IMR-90 (cell line): ENCODE results near the gene CWC27. TPM values are rescaled to one million over a fixed set of nuclear protein-coding genes. Genes with fewer than 3 reads are reported as not detected.

Experiments used
- ATAC-seq: fragments of 200-7000 bp; cut with Tn5 transposase; 2 replicates; pipeline ENCODE4 v1.9.1; 2020; ENCODE audit warnings: low read depth, mild to moderate bottlenecking, moderate library complexity
- BruUV-seq: library from RNA; stranded (reverse); fragments of 400-500 nt; replicated peaks from 2 replicates; lab custom pipeline; 2021; lab: Mats Ljungman, UMichigan
- CTCF ChIA-PET: fragments of 300-600 bp; formaldehyde crosslinking; extraction: SDS; loops from one replicate; lab custom pipeline; 2021; ENCODE audit warnings: antibody characterized with exemption; lab: Yijun Ruan, JAX
- POLR2A ChIA-PET: fragments of 300-600 bp; sonication (Branson Sonifier 250); formaldehyde crosslinking; loops from one replicate; lab custom pipeline; 2022; ENCODE audit warnings: antibody characterized with exemption; ENCODE audit not compliant: unreplicated experiment; lab: Charles Lee
- DNase-seq: peaks from one replicate; pipeline ENCODE4 v3.0.0; 2013
- H2AFZ ChIP-seq: replicated peaks from 2 replicates; pipeline ENCODE3; 2013; ENCODE audit warnings: low read length, mild to moderate bottlenecking; ENCODE audit not compliant: poor library complexity
- H2AK5ac ChIP-seq: 2 replicates; pipeline ENCODE4 v1.6.1; 2013; ENCODE audit warnings: low read depth, low read length, inconsistent platforms
- H2AK9ac ChIP-seq: replicated peaks from 2 replicates; pipeline ENCODE3; 2013; ENCODE audit warnings: mild to moderate bottlenecking, low read depth, low read length, moderate library complexity; ENCODE audit not compliant: poor library complexity
- H2BK120ac ChIP-seq: 2 replicates; pipeline ENCODE4 v1.6.1; 2013; ENCODE audit warnings: low read depth, low read length, inconsistent platforms
- H2BK15ac ChIP-seq: 3 replicates; pipeline ENCODE4 v1.6.1; 2013; ENCODE audit warnings: low read depth, low read length, inconsistent platforms
- H2BK20ac ChIP-seq: 2 replicates; pipeline ENCODE4 v1.6.1; 2013; ENCODE audit warnings: low read depth, mild to moderate bottlenecking, inconsistent platforms, low read length, moderate library complexity
- H2BK5ac ChIP-seq: 2 replicates; pipeline ENCODE4 v1.6.1; 2013; ENCODE audit warnings: mild to moderate bottlenecking, low read depth, low read length, inconsistent platforms; ENCODE audit not compliant: poor library complexity, severe bottlenecking
- H3K14ac ChIP-seq: replicated peaks from 2 replicates; pipeline ENCODE4 v1.6.1; 2013; ENCODE audit warnings: low read depth, low read length, inconsistent platforms
- H3K18ac ChIP-seq: 2 replicates; pipeline ENCODE4 v1.6.1; 2013; ENCODE audit warnings: low read depth, low read length, control low read depth
- H3K23ac ChIP-seq: 2 replicates; pipeline ENCODE4 v1.6.1; 2013; ENCODE audit warnings: low read depth, low read length, inconsistent platforms
- H3K27ac ChIP-seq: 2 replicates; pipeline ENCODE4 v1.5.1; 2013; ENCODE audit warnings: mild to moderate bottlenecking, control low read depth, low read length; ENCODE audit not compliant: insufficient read depth
- H3K27me3 ChIP-seq: 2 replicates; pipeline ENCODE4 v1.6.1; 2013; ENCODE audit warnings: low read length; ENCODE audit not compliant: control insufficient read depth, insufficient read depth
- H3K36me3 ChIP-seq: 2 replicates; pipeline ENCODE4 v1.6.1; 2013; ENCODE audit warnings: low read length, mixed read lengths; ENCODE audit not compliant: control insufficient read depth, insufficient read depth
- H3K4ac ChIP-seq: 2 replicates; pipeline ENCODE4 v1.6.1; 2013; ENCODE audit warnings: low read depth, low read length, inconsistent platforms
- H3K4me1 ChIP-seq: 2 replicates; pipeline ENCODE4 v1.6.1; 2013; ENCODE audit warnings: low read length, mixed read lengths; ENCODE audit not compliant: control insufficient read depth, insufficient read depth
- H3K4me2 ChIP-seq: 2 replicates; pipeline ENCODE4 v1.6.1; 2013; ENCODE audit warnings: low read depth, mild to moderate bottlenecking, control low read depth, low read length, moderate library complexity
- H3K4me3 ChIP-seq: 2 replicates; pipeline ENCODE4 v1.5.1; 2013; ENCODE audit warnings: low read depth, mild to moderate bottlenecking, control low read depth, low read length, moderate library complexity; ENCODE audit not compliant: insufficient read depth
- H3K56ac ChIP-seq: 2 replicates; pipeline ENCODE4 v1.6.1; 2013; ENCODE audit warnings: low read length, inconsistent platforms; ENCODE audit not compliant: insufficient read depth; ENCODE audit errors: extremely low read depth
- H3K79me1 ChIP-seq, 2 experiments: 2 replicates each; pipeline ENCODE4 v1.6.1; 2013; ENCODE audit warnings: low read length in 2 of 2, inconsistent platforms in 1 of 2, low read depth in 1 of 2
- H3K9ac ChIP-seq: 2 replicates; pipeline ENCODE4 v1.6.1; 2013; ENCODE audit warnings: low read depth, low read length, control low read depth
- H3K9me1 ChIP-seq: 2 replicates; pipeline ENCODE4 v1.6.1; 2013; ENCODE audit warnings: low read length, inconsistent platforms; ENCODE audit not compliant: insufficient read depth
- H3K9me3 ChIP-seq: 2 replicates; pipeline ENCODE4 v1.6.1; 2013; ENCODE audit warnings: low read length; ENCODE audit not compliant: control insufficient read depth, insufficient read depth
- H4K20me1 ChIP-seq: 2 replicates; pipeline ENCODE4 v1.6.1; 2013; ENCODE audit warnings: low read length, inconsistent platforms; ENCODE audit not compliant: insufficient read depth
- H4K5ac ChIP-seq: 2 replicates; pipeline ENCODE4 v1.6.1; 2013; ENCODE audit warnings: mild to moderate bottlenecking, low read depth, low read length, control low read depth
- H4K8ac ChIP-seq, 2 experiments: 2 replicates each; pipeline ENCODE4 v1.6.1; 2013; ENCODE audit warnings: low read depth in 2 of 2, low read length in 2 of 2, control low read depth in 1 of 2, inconsistent platforms in 1 of 2
- H4K91ac ChIP-seq: 2 replicates; pipeline ENCODE4 v1.6.1; 2013; ENCODE audit warnings: low read depth, low read length, inconsistent platforms; ENCODE audit not compliant: insufficient read depth
- CEBPB ChIP-seq: IDR thresholded peaks from 2 replicates; pipeline ENCODE4 v1.6.1; 2012; ENCODE audit warnings: low read depth, low read length, improper control_type of control experiment
- CHD1 ChIP-seq: IDR thresholded peaks from 2 replicates; pipeline ENCODE4 v1.6.1; 2012; ENCODE audit warnings: low read depth, low read length, improper control_type of control experiment
- MAFK ChIP-seq: IDR thresholded peaks from 2 replicates; pipeline ENCODE4 v1.6.1; 2012; ENCODE audit warnings: low read depth, low read length, improper control_type of control experiment
- MXI1 ChIP-seq: IDR thresholded peaks from 2 replicates; pipeline ENCODE4 v1.6.1; 2012; ENCODE audit warnings: low read depth, mild to moderate bottlenecking, low read length, moderate library complexity, borderline replicate concordance
- POLR2A ChIP-seq: IDR thresholded peaks from 2 replicates; pipeline ENCODE4 v1.6.1; 2012; ENCODE audit warnings: mild to moderate bottlenecking, low read depth, low read length
- RCOR1 ChIP-seq: IDR thresholded peaks from 2 replicates; pipeline ENCODE4 v1.6.1; 2012; ENCODE audit warnings: mild to moderate bottlenecking, low read length, improper control_type of control experiment; ENCODE audit not compliant: insufficient replicate concordance
- dilution Hi-C: fragments of 300-500 bp; cut with HindIII; formaldehyde crosslinking; loops from one replicate; pipeline ENCODE4 v1.14.3; 2018; ENCODE audit warnings: low sequenced_read_pairs; ENCODE audit not compliant: unreplicated experiment
- in situ Hi-C: fragments of 300-500 bp; cut with MboI; formaldehyde crosslinking; loops from 3 replicates; pipeline ENCODE4 v1.14.3; 2019; ENCODE audit warnings: low sequenced_read_pairs, inconsistent platforms, mixed read lengths
- intact Hi-C: fragments of 100-400 bp; cut with micrococcal nuclease; formaldehyde crosslinking; loops from 2 replicates; pipeline ENCODE4 v1.10.0; 2022
- polyA plus RNA-seq, 3 experiments: library from polyadenylated mRNA; depleted of rRNA; stranded (reverse); fragments of >200 nt; gene quantifications; 2 replicates each; pipeline ENCODE4 v1.2.3, GENCODE V29; 2012; ENCODE audit warnings: low replicate concordance in 1 of 3
- total RNA-seq: library from RNA; depleted of rRNA; stranded (reverse); fragments of >200 nt; gene quantifications from 2 replicates; pipeline ENCODE4 v1.2.3, GENCODE V29; 2012

Gene CWC27
- total and polyA plus RNA-seq, 2 of the 4 experiments (the other 2 are of a cell fraction), result 13.3 to 17.1 TPM

DNA sequence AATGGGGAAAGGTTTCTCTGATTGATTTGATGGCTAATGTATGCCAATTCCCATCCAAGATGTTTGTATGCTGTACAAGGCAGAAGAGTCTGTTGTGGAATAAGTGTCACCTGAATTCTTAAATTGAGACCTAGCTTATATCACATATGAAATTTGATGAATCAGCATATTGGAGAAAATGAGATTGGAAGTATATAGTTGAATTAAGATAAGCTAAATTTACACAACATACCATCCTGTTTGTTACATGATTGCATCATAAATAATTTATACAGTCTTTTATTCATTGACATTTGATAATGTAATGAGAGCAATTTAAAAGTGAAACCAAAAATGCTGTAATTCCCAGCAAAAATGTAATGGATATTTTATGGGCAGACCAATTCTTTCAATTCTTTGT is 1.1 kb downstream of the CWC27 start:
- Histone ChIP-seq H2BK15ac (no peak overlapping the region), H2BK5ac (no peak overlapping the region), H4K91ac (no peak overlapping the region), H2BK20ac (no peak overlapping the region), H3K27me3 (no peaks in the 10 kb centered on the region), H3K56ac (no peak overlapping the region), H2AFZ (no peak overlapping the region), H2AK5ac (no peak overlapping the region), H2BK120ac (no peak overlapping the region), H3K14ac (no peak overlapping the region), H4K8ac (no peak overlapping the region), H3K4me2 (peak overlapping the region; percentile 86; the same call in 1 of the 2 replicates), H4K5ac (no peak overlapping the region), H3K27ac (no peak overlapping the region), H3K9me1 (peaks cover 12% of the 10 kb centered on the region), H3K9me3 (no peaks in the 10 kb centered on the region), H3K9ac (no peak overlapping the region), H3K79me1 (peaks cover 28 to 50% of the 10 kb centered on the region in 2 experiments), H3K4me1 (peaks cover 5% of the 10 kb centered on the region), H3K4me3 (peak overlapping the region; percentile 84; the same call in 1 of the 2 replicates), H3K18ac (no peak overlapping the region), H3K36me3 (peaks cover 3% of the 10 kb centered on the region), H3K4ac (no peak overlapping the region), H2AK9ac (no peak overlapping the region), H3K23ac (no peak overlapping the region), H4K20me1 (no peaks in the 10 kb centered on the region; the same call in 1 of the 2 replicates)
- in situ Hi-C loops, result no loop called here
- CTCF ChIA-PET, result no interaction called here
- ATAC-seq (no peak), DNase-seq (no peak)
- POLR2A ChIA-PET, result no interaction called here
- TF ChIP-seq POLR2A (no peak), CEBPB (peak; percentile 20; the same call in 1 of the 2 replicates), RCOR1 (no peak), CHD1 (no peak), MXI1 (no peak), MAFK (peak; percentile 100)
- dilution Hi-C loops, result no loop called here
- no TSS peak for BruUV-seq
- intact Hi-C loops, result loop anchor here (5.0 kb wide), 1 partner anchor 133 kb away; no protein-coding TSS in a partner anchor
